ENCODE data around the gene SRPK2. TPM values are rescaled to one million over a fixed set of nuclear protein-coding genes. Genes with fewer than 3 reads are reported as not detected.

Gene SRPK2
- total and polyA plus RNA-seq, 2 of the 8 experiments (the other 6 are each of a cell fraction or from before 2014, with no cell fraction given) = 10.0 to 47.1 TPM

DNA sequence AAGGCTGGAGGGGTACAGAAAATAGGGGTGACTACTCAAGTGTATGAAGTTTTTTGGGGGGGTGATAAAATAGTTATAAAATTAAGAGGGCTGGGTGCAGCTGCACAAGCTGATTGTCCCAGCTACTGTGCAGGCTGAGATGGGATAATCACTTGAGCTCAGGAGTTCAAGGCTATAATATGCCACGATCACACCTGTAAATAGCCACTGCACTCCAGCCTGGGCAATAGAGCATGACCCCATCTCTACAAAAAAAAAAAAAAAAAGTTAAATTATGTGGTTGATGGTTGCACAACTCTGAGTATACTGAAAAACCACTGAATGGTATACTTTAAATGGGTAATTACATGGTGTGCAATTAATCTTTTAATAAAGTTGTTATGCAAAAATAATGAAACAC is 172.9 kb downstream of the SRPK2 start:
- H2AFZ ChIP-seq (ENCODE audit: low read length) = no peak overlapping the region
- peaks cover 0 to 5% (median 0%) of the 10 kb centered on the region in 4 experiments; a peak in 3 of 7 replicates for H3K4me1 ChIP-seq (replicated peaks in 1 of 4; ENCODE audit: control insufficient read depth in 3 of 4, insufficient read depth in 4 of 4, low read length in 3 of 4)
- H3K27me3 ChIP-seq (replicated peaks in 1 of 4; ENCODE audit: control insufficient read depth in 3 of 4, extremely low read depth in 1 of 4, insufficient read depth in 3 of 4, low read length in 3 of 4) = no peaks in the 10 kb centered on the region
- TF ChIP-seq POU5F1 (IDR thresholded peaks at IDR 0.05; ENCODE audit: low read depth, low read length) = no peak
- H2BK5ac ChIP-seq (ENCODE audit: low read depth, low read length) = no peak overlapping the region
- no peak overlapping the region for H3K23ac ChIP-seq (ENCODE audit: insufficient read length)
- H3K79me1 ChIP-seq (ENCODE audit: low read depth, low read length) = peaks cover 5% of the 10 kb centered on the region
- H4K8ac ChIP-seq (ENCODE audit: extremely low read depth, insufficient read depth, low read length) = no peak overlapping the region
- H3K18ac ChIP-seq (ENCODE audit: extremely low read depth, low read length) = no peak overlapping the region
- no peaks in the 10 kb centered on the region for H3K23me2 ChIP-seq (ENCODE audit: low read depth, low read length)
- no peak overlapping the region for H3K14ac ChIP-seq (ENCODE audit: insufficient read length)
- no peak overlapping the region for H4K5ac ChIP-seq (ENCODE audit: insufficient read length, low read depth, low read length)
- H2BK15ac ChIP-seq (ENCODE audit: low read length) = no peak overlapping the region
- H2BK120ac ChIP-seq (replicated peaks; ENCODE audit: low read depth, low read length) = no peak overlapping the region
- no peaks in the 10 kb centered on the region; a peak in 1 of 4 replicates for H3K9me3 ChIP-seq (ENCODE audit: insufficient read depth in 2 of 2, low read depth in 1 of 2, low read length in 1 of 2)
- no peak overlapping the region for H3K27ac ChIP-seq (ENCODE audit: low read depth, low read length)
- H3K4ac ChIP-seq (replicated peaks; ENCODE audit: insufficient read length, low read depth, low read length) = no peak overlapping the region
- FAIRE-seq = no peak
- no peak for DNase-seq (ENCODE audit: low read depth in 1 of 2, low spot score in 2 of 2)
- no peaks in the 10 kb centered on the region for H3K36me3 ChIP-seq (ENCODE audit: control insufficient read depth in 2 of 4, insufficient read depth in 4 of 4, low read length in 3 of 4)
- H4K20me1 ChIP-seq (replicated peaks in 1 of 2; ENCODE audit: control insufficient read depth in 1 of 2, insufficient read depth in 2 of 2, low read length in 2 of 2) = peaks cover 2 to 5% of the 10 kb centered on the region in 2 experiments
- no peak overlapping the region for H3K56ac ChIP-seq (replicated peaks; ENCODE audit: insufficient read length, low read depth, low read length)
- H3K4me3 ChIP-seq (ENCODE audit: extremely low read depth in 1 of 4, insufficient read depth in 2 of 4, low read depth in 3 of 4, low read length in 4 of 4) = no peak overlapping the region
- H3K4me2 ChIP-seq (ENCODE audit: insufficient read depth in 1 of 2, low read depth in 2 of 2, low read length in 2 of 2) = no peak overlapping the region
- WGBS, 2 experiments (ENCODE audit: extremely low coverage in 1 of 2, insufficient coverage in 1 of 2, insufficient read length in 1 of 2, insufficient replicate concordance in 2 of 2, low coverage in 1 of 2, low lambda C conversion rate in 2 of 2, missing lambda C conversion rate in 1 of 2) = 100% methylated on average over 1 of the region's 1 CpG; no CpG with 5 or more reads in 1 of the 2 experiments
- CTCF ChIA-PET (ENCODE audit: partially characterized antibody) = no interaction called here
- H3K9ac ChIP-seq (replicated peaks in 1 of 4; ENCODE audit: extremely low read depth in 1 of 4, low read depth in 3 of 4, low read length in 3 of 4) = no peak overlapping the region
- H2AK5ac ChIP-seq (ENCODE audit: low read depth, low read length) = no peak overlapping the region
- POLR2A ChIA-PET (ENCODE audit: partially characterized antibody) = interaction anchor here (0.6 kb wide), 1 partner anchor 24 kb away, joined by 3 read pairs; no protein-coding TSS in a partner anchor
- H4K91ac ChIP-seq (replicated peaks; ENCODE audit: insufficient read length, low read length) = no peak overlapping the region
- H3K79me2 ChIP-seq (ENCODE audit: control insufficient read depth in 1 of 2, insufficient read depth in 2 of 2, low read length in 2 of 2) = peaks cover 0 to 83% of the 10 kb centered on the region in 2 experiments; a peak in 3 of 4 replicates
- no peak overlapping the region for H2BK20ac ChIP-seq (ENCODE audit: low read length)
- no peak overlapping the region for H2BK12ac ChIP-seq (ENCODE audit: low read depth, low read length)
